ENCODE data around the gene ZCCHC3. TPM values are rescaled to one million over a fixed set of nuclear protein-coding genes. Genes with fewer than 3 reads are reported as not detected.
A peak's percentile ranks its signal among the peaks of the same experiment; 100 is the strongest.

ZCCHC3 gene
- polyA plus RNA-seq, 2 of the 4 experiments (the other 2 are of a cell fraction): 17.4 to 17.7 TPM

GRCh38 chr20:346640-347316, 49.4 kb downstream of the ZCCHC3 start, which contains the start of gene NRSN2:
Gene NRSN2 (plus strand): TSS chr20:347111. CDS start chr20:349644, 2,533 bp downstream.
- Histone ChIP-seq H3K4me1 (peaks cover 15% of the 10 kb centered on the region), H3K27ac (peak within 1 kb of the TSS; percentile 82 to 93), H3K4me3 (peak within 1 kb of the TSS; percentile 66), H3K4me2 (peak within 1 kb of the TSS; percentile 87), H3K9me3 (peaks cover 29% of the 10 kb centered on the region)
- POLR2A ChIA-PET: interaction anchor here (0.6 to 2.9 kb wide), 19 partner anchors 9 to 197 kb away, joined by 3 to 30 read pairs (median 4); partner anchors contain the start of genes CSNK2A1, RBCK1, SOX12 and TRIB3
- TF ChIP-seq ZFP36 (IDR thresholded peaks at IDR 0.05; ENCODE audit: borderline replicate concordance, partially characterized antibody) (no peak), RFX5 (IDR thresholded peaks at IDR 0.05) (no peak), PHF8 (IDR thresholded peaks at IDR 0.05; ENCODE audit: borderline replicate concordance, low read depth) (peak; percentile 71; the same call in 1 of the 2 replicates), REST (IDR thresholded peaks at IDR 0.05) (no peak), FOXS1 (CRISPR knock-in tag; IDR thresholded peaks at IDR 0.05) (no peak), E2F6 (IDR thresholded peaks at IDR 0.05; ENCODE audit: borderline replicate concordance, low read depth) (peak; percentile 74; the same call in 1 of the 2 replicates), CHD4 (IDR thresholded peaks at IDR 0.05; ENCODE audit: borderline replicate concordance) (no peak), POLR2A (IDR thresholded peaks at IDR 0.05; ENCODE audit: low read length) (peak; percentile 73), TP53 (CRISPR knock-in tag; IDR thresholded peaks at IDR 0.05) (0 out of 2 replicates have a peak, but pooled peaks have one; percentile 39), HES2 (IDR thresholded peaks at IDR 0.05) (no peak), BCL3 (IDR thresholded peaks at IDR 0.05) (peak; percentile 34; the same call in 1 of the 3 replicates), MAX (IDR thresholded peaks at IDR 0.05) (peak; percentile 73), EHF (CRISPR knock-in tag; IDR thresholded peaks at IDR 0.05) (0 out of 2 replicates have a peak, but pooled peaks have one; percentile 15), JUN (IDR thresholded peaks at IDR 0.05) (no peak; a peak in 2 of 5 replicates)
- 2% methylated on average over 29 of the region's 50 CpGs for WGBS (ENCODE audit: missing lambda C conversion rate)
- no peak for FAIRE-seq
- peak; percentile 78 to 85 for ATAC-seq
- DNase-seq (ENCODE audit: low read depth in 1 of 2, low spot score in 1 of 2): peak; percentile 77 to 89
- CTCF ChIA-PET: interaction anchor here (1.0 to 50.3 kb wide), 8 partner anchors 7 to 393 kb away, joined by 3 to 1229 read pairs (median 7); partner anchors contain the start of genes TBC1D20 and TRIB3

- DNase-seq (ENCODE audit: low read depth in 1 of 2, low spot score in 1 of 2) (no peak), FAIRE-seq (no peak), ATAC-seq (peak in 1 of 2 experiments; percentile 26; a peak in 5 of 6 replicates)
- Histone ChIP-seq H3K4me3 (peak overlapping the region; percentile 66), H3K27ac (peak overlapping the region; percentile 82 to 93), H3K4me2 (peak overlapping the region; percentile 87), H3K4me1 (peaks cover 15% of the 10 kb centered on the region), H3K9me3 (peaks cover 24% of the 10 kb centered on the region)
- ChIA-PET CTCF (interaction anchor here (1.0 to 50.3 kb wide), 6 partner anchors 16 to 131 kb away, joined by 3 to 1229 read pairs (median 7); partner anchors contain the start of genes TBC1D20 and TRIB3), POLR2A (interaction anchor here (0.6 to 2.9 kb wide), 17 partner anchors 10 to 197 kb away, joined by 3 to 30 read pairs (median 4); partner anchors contain the start of genes CSNK2A1, RBCK1, SOX12 and TRIB3)
- under 1% methylated on average over 13 of the region's 19 CpGs for WGBS (ENCODE audit: missing lambda C conversion rate)
- peak; percentile 22; the same call in 1 of the 2 replicates for TF ChIP-seq MAX (IDR thresholded peaks at IDR 0.05)
- TF ChIP-seq SREBF2 (IDR thresholded peaks at IDR 0.05): no peak
- TF ChIP-seq ATOH8 (CRISPR knock-in tag; IDR thresholded peaks at IDR 0.05; ENCODE audit: low read depth): no peak
- no peak for TF ChIP-seq EHMT2 (IDR thresholded peaks at IDR 0.05; ENCODE audit: low read depth)
- no peak for TF ChIP-seq PBX3 (IDR thresholded peaks at IDR 0.05)
- no peak for TF ChIP-seq NFE2L2 (conservative IDR thresholded peaks at IDR 0.05; ENCODE audit: low read length)
- TF ChIP-seq HEYL (CRISPR knock-in tag; IDR thresholded peaks at IDR 0.05): no peak
- no peak for TF ChIP-seq MAZ (IDR thresholded peaks at IDR 0.05; ENCODE audit: borderline replicate concordance, low read depth, low read length)
- TF ChIP-seq NPAS2 (CRISPR knock-in tag; IDR thresholded peaks at IDR 0.05; ENCODE audit: borderline replicate concordance): no peak
- peak; percentile 7; the same call in 1 of the 2 replicates for TF ChIP-seq PHF8 (IDR thresholded peaks at IDR 0.05; ENCODE audit: borderline replicate concordance, low read depth)
- TF ChIP-seq ZFP36 (IDR thresholded peaks at IDR 0.05; ENCODE audit: borderline replicate concordance, partially characterized antibody): no peak
- no peak for TF ChIP-seq ZSCAN20 (CRISPR knock-in tag; IDR thresholded peaks at IDR 0.05)
Observed at GRCh38 chr20:347317-347639, 49.9 kb downstream of the ZCCHC3 start.
